Ascending aorta (tissue), 2 donors: ENCODE measurements around the gene FARS2. TPM values are rescaled to one million over a fixed set of nuclear protein-coding genes. Genes with fewer than 3 reads are reported as not detected.

Experiments
- DNase-seq, 2 donors: peaks; one replicate each; pipeline ENCODE4 v3.0.0-alpha.2; 2019; ENCODE audit warnings: low spot score in 2 of 2
- H3K27ac ChIP-seq, 2 donors: fragments of 200-600 bp; sonication (generic); one replicate each; pipeline ENCODE4 v1.5.1; 2016 to 2017; ENCODE audit warnings: mild to moderate bottlenecking in 1 of 2
- H3K27me3 ChIP-seq: fragments of 200-600 bp; sonication (generic); one replicate; pipeline ENCODE4 v1.5.1; 2017
- H3K36me3 ChIP-seq, 2 donors: fragments of 200-600 bp; sonication (generic); one replicate each; pipeline ENCODE4 v1.5.1; 2016
- H3K4me1 ChIP-seq, 2 donors: fragments of 200-600 bp; sonication (generic); one replicate each; pipeline ENCODE4 v1.5.1; 2016 to 2017; ENCODE audit warnings: mild to moderate bottlenecking in 1 of 2
- H3K4me3 ChIP-seq, 2 donors: fragments of 200-600 bp; sonication (generic); one replicate each; pipeline ENCODE4 v1.5.1; 2016 to 2017; ENCODE audit warnings: mild to moderate bottlenecking in 1 of 2
- H3K9me3 ChIP-seq, 2 donors: fragments of 200-600 bp; sonication (generic); one replicate each; pipeline ENCODE4 v1.5.1; 2016
- CTCF ChIP-seq, 3 experiments: fragments of 200-600 bp in 2 of 3; fragments of 450-650 bp in 1 of 3; sonication (generic) in 2 of 3; IDR thresholded peaks; one replicate each; pipeline ENCODE4 v1.5.1; 2016 to 2019; ENCODE audit warnings: antibody characterized with exemption in 3 of 3, mild to moderate bottlenecking in 1 of 3, moderate library complexity in 1 of 3
- intact Hi-C: fragments of 100-400 bp; cut with DNase I; formaldehyde crosslinking; loops from one replicate; pipeline ENCODE4 v1.15.1; 2023
- total RNA-seq: library from RNA; depleted of rRNA; stranded (reverse); fragments of >200 nt; gene quantifications from one replicate; pipeline ENCODE4 v1.1.0, GENCODE V29; 2016

The FARS2 gene
- total RNA-seq, 1 donor from 2014 or later: 17.6 TPM

GRCh38 chr6:5293692-5294091 is 32.4 kb downstream of the FARS2 start:
- H3K27me3 ChIP-seq: no peaks in the 10 kb centered on the region
- H3K27ac ChIP-seq: no peak overlapping the region
- no peak overlapping the region for H3K4me3 ChIP-seq
- no peak for TF ChIP-seq CTCF (IDR thresholded peaks at IDR 0.05)
- no peaks in the 10 kb centered on the region for H3K4me1 ChIP-seq
- DNase-seq: no peak
- H3K36me3 ChIP-seq: peaks cover 0 to 6% of the 10 kb centered on the region in 2 donors
- intact Hi-C loops: no loop called here
- no peaks in the 10 kb centered on the region for H3K9me3 ChIP-seq

- H3K36me3 ChIP-seq: peaks cover 0 to 6% of the 10 kb centered on the region in 2 donors
- H3K9me3 ChIP-seq: no peaks in the 10 kb centered on the region
- no peak overlapping the region for H3K4me3 ChIP-seq
- no peaks in the 10 kb centered on the region for H3K27me3 ChIP-seq
- no peaks in the 10 kb centered on the region for H3K4me1 ChIP-seq
- no peak for TF ChIP-seq CTCF (IDR thresholded peaks at IDR 0.05)
- no peak for DNase-seq
- H3K27ac ChIP-seq: no peak overlapping the region
- intact Hi-C loops: no loop called here
Measured at GRCh38 chr6:5294392-5295211, 33.3 kb downstream of the FARS2 start.

- intact Hi-C loops: no loop called here
- H3K9me3 ChIP-seq: no peaks in the 10 kb centered on the region
- H3K4me1 ChIP-seq: no peaks in the 10 kb centered on the region
- no peak for TF ChIP-seq CTCF (IDR thresholded peaks at IDR 0.05)
- DNase-seq: no peak
- no peak overlapping the region for H3K27ac ChIP-seq
- no peak overlapping the region for H3K4me3 ChIP-seq
- H3K27me3 ChIP-seq: no peaks in the 10 kb centered on the region
- peaks cover 0 to 6% of the 10 kb centered on the region in 2 donors for H3K36me3 ChIP-seq
Measured at GRCh38 chr6:5295623-5296022, 34.3 kb downstream of the FARS2 start.

- Histone ChIP-seq H3K27me3 (no peaks in the 10 kb centered on the region), H3K4me1 (no peaks in the 10 kb centered on the region), H3K36me3 (peaks cover 0 to 6% of the 10 kb centered on the region in 2 donors), H3K4me3 (no peak overlapping the region), H3K27ac (no peak overlapping the region), H3K9me3 (no peaks in the 10 kb centered on the region)
- intact Hi-C loops: no loop called here
- TF ChIP-seq CTCF (IDR thresholded peaks at IDR 0.05): no peak
- no peak for DNase-seq
Measured at GRCh38 chr6:5300206-5300764, 39.0 kb downstream of the FARS2 start.

- intact Hi-C loops: no loop called here
- H3K36me3 ChIP-seq: no peaks in the 10 kb centered on the region
- no peaks in the 10 kb centered on the region for H3K9me3 ChIP-seq
- no peak for TF ChIP-seq CTCF (IDR thresholded peaks at IDR 0.05)
- no peak overlapping the region for H3K27ac ChIP-seq
- no peak for DNase-seq
- H3K4me3 ChIP-seq: no peak overlapping the region
- H3K27me3 ChIP-seq: no peaks in the 10 kb centered on the region
- no peaks in the 10 kb centered on the region for H3K4me1 ChIP-seq
Measured at GRCh38 chr6:5302220-5302946, 41.1 kb downstream of the FARS2 start.
